OCI-LY3 (cell line): ENCODE results near the gene KATNB1.

Experiments used
- EZH2phosphoT487 ChIP-seq: fragments of 200-600 bp; shearing (Covaris generic); IDR thresholded peaks from 2 replicates; pipeline ENCODE4 v1.6.1; 2018; ENCODE audit warnings: antibody characterized with exemption, mixed run types, low read depth
- TF ChIP-seq, protein P1 (sequence below): fragments of 200-600, 300-600 bp; sonication (generic); IDR thresholded peaks from 2 replicates; pipeline ENCODE4 v1.5.1; 2014; ENCODE audit warnings: antibody characterized with exemption, low read length, low read depth

DNA sequence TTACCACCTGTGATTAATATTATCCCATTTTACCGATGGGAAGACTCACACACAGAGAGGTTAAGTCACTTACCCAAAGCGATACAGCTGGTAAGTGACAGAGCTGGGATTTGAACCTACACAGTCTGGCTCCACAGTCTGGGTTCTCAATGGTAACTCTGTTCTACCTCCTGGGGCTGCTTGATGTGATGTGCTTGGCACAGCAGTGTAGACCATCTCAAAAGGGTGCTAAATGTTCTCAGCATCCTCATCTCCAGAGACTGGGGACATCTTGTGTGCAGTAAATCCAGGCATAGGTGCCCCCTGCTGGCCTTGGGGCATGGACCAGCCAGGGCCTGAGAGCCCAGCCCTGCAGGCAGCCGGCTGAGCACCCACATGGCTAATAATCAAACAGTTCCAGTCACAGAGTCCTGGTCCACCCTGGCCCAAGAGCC, 15.4 kb upstream of the KATNB1 start:
- TF ChIP-seq, protein P1, sequence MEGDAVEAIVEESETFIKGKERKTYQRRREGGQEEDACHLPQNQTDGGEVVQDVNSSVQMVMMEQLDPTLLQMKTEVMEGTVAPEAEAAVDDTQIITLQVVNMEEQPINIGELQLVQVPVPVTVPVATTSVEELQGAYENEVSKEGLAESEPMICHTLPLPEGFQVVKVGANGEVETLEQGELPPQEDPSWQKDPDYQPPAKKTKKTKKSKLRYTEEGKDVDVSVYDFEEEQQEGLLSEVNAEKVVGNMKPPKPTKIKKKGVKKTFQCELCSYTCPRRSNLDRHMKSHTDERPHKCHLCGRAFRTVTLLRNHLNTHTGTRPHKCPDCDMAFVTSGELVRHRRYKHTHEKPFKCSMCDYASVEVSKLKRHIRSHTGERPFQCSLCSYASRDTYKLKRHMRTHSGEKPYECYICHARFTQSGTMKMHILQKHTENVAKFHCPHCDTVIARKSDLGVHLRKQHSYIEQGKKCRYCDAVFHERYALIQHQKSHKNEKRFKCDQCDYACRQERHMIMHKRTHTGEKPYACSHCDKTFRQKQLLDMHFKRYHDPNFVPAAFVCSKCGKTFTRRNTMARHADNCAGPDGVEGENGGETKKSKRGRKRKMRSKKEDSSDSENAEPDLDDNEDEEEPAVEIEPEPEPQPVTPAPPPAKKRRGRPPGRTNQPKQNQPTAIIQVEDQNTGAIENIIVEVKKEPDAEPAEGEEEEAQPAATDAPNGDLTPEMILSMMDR: peak; percentile 61
- no peak for TF ChIP-seq EZH2phosphoT487
